ENCODE results near the gene PPP1R9B. TPM values are rescaled to one million over a fixed set of nuclear protein-coding genes. Genes with fewer than 3 reads are reported as not detected.
A peak's percentile ranks its signal among the peaks of the same experiment; 100 is the strongest.

Gene PPP1R9B
- total RNA-seq, 1 donor from 2014 or later = 176 TPM

DNA sequence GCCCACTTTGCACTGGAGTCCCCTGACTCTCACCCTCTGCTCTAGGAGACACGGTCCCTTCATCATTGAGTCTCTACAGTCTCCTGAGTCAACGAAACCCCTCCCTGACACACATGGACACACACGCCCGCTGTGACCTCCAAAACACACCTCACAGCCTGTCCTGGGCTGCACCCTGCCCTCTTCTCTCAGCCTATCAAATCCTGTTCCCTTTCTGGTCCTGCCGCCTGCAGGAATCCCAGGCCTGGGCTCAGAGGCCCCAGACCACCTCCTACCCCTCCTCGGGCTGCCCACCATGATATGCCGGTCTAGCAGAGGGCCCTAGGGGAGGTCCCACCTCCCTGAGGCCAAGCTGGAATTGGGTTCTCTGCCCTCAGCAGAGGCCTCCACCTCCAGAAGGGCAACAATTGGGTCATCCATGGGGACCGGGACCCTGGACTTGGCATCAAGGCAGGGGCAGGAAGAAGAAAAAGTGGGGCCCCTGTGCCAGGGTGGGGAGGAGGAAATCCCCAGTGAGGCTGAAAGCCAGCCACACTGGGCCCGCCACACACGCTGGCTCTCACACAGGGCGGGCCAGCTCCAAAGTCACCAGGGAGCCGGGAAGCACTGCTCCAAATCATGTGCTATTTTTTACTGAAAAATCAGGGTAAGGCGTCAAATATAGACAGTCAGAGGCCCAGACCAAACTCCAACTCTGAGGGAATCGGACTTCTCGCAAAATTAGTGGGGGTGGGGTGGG is 3.4 kb downstream of the PPP1R9B start:
- Mint-ChIP-seq H3K36me3 (ENCODE audit: unreplicated experiment) (peaks cover 32% of the 10 kb centered on the region), H3K27me3 (ENCODE audit: unreplicated experiment) (no peaks in the 10 kb centered on the region), H3K4me3 (ENCODE audit: unreplicated experiment) (peak overlapping the region; percentile 91), H3K9me3 (ENCODE audit: unreplicated experiment) (no peaks in the 10 kb centered on the region), H3K27ac (ENCODE audit: unreplicated experiment) (peak overlapping the region; percentile 79), H3K4me1 (ENCODE audit: unreplicated experiment) (peaks cover 38% of the 10 kb centered on the region)
- TF ChIP-seq, protein P1, sequence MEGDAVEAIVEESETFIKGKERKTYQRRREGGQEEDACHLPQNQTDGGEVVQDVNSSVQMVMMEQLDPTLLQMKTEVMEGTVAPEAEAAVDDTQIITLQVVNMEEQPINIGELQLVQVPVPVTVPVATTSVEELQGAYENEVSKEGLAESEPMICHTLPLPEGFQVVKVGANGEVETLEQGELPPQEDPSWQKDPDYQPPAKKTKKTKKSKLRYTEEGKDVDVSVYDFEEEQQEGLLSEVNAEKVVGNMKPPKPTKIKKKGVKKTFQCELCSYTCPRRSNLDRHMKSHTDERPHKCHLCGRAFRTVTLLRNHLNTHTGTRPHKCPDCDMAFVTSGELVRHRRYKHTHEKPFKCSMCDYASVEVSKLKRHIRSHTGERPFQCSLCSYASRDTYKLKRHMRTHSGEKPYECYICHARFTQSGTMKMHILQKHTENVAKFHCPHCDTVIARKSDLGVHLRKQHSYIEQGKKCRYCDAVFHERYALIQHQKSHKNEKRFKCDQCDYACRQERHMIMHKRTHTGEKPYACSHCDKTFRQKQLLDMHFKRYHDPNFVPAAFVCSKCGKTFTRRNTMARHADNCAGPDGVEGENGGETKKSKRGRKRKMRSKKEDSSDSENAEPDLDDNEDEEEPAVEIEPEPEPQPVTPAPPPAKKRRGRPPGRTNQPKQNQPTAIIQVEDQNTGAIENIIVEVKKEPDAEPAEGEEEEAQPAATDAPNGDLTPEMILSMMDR (IDR thresholded peaks at IDR 0.05) = no peak
- DNase-seq (ENCODE audit: extremely low spot score, unreplicated experiment) = no peak

DNA sequence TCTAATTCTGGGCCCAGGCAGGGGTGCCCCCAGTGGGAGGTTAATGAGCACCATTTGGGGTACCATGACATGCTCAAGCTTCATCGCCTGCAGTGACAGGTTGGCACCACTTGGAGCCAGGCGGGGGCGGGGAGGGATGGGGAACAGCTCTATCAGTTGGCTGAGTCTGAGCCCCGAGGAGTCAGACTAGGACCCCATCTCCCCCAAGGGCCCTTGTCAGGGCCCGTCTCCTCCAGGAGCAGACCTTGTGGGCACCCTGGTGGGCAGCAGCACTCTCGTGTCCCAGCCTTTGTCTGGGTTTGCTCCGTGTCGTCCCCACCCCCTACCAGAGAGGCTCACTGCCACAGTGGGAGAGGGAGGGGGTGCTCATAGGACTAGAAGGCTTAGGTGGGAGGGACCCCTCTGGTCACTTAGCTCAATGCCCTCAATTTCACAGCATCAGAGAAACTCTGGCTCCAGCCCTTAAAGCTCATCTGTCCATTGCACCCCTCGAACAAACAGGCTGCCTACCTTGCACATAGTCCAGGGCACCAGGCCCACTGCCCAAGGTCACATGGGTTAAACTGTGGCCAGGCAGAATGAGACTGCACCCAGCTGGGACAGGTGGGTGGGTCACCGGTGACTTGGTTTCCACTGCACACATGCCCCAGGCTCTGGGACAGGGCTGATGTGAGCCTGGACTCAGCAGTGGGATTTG is 4.1 kb downstream of the PPP1R9B start:
- Mint-ChIP-seq H3K4me3 (ENCODE audit: unreplicated experiment) (peak overlapping the region; percentile 91), H3K36me3 (ENCODE audit: unreplicated experiment) (peaks cover 39% of the 10 kb centered on the region), H3K9me3 (ENCODE audit: unreplicated experiment) (no peaks in the 10 kb centered on the region), H3K4me1 (ENCODE audit: unreplicated experiment) (peaks cover 36% of the 10 kb centered on the region), H3K27me3 (ENCODE audit: unreplicated experiment) (no peaks in the 10 kb centered on the region), H3K27ac (ENCODE audit: unreplicated experiment) (peak overlapping the region; percentile 79)
- TF ChIP-seq, protein P1 (IDR thresholded peaks at IDR 0.05) = no peak
- DNase-seq (ENCODE audit: extremely low spot score, unreplicated experiment) = no peak

DNA sequence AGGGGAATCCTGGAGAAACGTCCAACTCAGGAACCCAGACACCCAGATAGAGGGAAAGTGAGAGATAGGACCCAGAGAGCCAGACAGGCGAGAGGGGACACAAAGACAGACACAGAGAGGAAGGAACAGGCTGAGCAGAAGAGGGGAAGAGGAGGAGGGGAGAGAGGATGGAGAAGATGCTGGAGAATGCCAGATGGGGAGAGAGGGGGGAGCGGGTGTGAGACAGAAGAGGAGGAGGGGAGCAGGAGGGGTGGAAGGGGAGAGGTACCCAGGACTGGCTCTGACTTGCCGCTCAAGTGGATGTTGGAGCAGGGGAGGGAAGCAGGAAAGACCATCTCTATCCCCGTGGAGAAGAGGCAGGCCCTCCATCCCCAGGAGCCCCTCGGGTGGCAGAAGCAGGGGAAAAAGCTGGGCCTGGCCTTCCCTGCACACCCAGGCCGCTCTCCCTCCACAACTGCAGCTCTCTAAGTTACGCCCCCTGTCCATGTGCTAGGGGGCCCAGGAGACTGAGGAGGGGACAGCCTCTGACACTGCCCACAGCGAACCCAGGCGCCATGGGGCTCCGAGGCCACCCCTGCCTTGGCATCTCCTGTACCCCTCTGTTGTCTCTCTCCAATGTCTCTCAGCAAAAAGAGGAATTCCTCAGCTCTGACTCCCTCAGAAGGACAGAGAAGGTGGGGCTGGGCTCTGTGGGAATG is 4.8 kb downstream of the PPP1R9B start:
- Mint-ChIP-seq H3K4me3 (ENCODE audit: unreplicated experiment) (peak overlapping the region; percentile 91), H3K36me3 (ENCODE audit: unreplicated experiment) (peaks cover 44% of the 10 kb centered on the region), H3K9me3 (ENCODE audit: unreplicated experiment) (no peaks in the 10 kb centered on the region), H3K27me3 (ENCODE audit: unreplicated experiment) (no peaks in the 10 kb centered on the region), H3K27ac (ENCODE audit: unreplicated experiment) (peak overlapping the region; percentile 57), H3K4me1 (ENCODE audit: unreplicated experiment) (peaks cover 36% of the 10 kb centered on the region)
- TF ChIP-seq, protein P1 (IDR thresholded peaks at IDR 0.05) = no peak
- no peak for DNase-seq (ENCODE audit: extremely low spot score, unreplicated experiment)

DNA sequence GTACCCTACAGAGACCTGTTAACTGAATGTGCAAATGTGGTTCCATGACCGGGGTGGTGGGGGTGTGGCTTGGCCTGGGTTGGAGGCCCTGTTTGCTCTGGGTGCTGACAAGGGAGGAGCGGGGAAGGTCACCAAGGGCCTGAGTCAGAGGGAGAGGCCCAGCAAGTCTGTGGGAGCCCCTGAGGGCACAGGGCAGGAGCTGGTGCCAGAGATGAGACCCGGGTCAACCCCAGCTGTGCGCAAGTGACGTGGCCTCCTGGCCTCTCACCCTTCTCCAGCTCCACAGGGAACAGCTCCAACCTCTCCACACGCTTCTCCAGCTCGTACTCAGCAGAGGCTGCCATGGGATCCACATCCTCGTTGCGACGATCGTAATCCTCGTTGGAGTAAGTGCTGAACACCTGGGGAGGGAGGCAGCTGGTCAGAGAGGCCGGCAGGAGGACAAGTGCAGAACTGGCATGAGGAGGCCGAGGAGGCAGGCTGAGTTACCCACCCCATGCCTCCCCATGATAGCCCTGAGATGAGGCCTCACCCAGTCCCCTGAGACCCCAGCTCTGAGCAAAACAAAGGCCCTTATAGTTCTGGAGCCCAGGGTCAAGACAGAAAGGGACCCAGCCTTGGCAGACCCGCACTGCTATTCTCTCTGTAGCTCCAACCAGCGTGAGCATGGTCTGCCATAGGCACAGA is 5.5 kb downstream of the PPP1R9B start:
- H3K27me3 Mint-ChIP-seq (ENCODE audit: unreplicated experiment) = no peaks in the 10 kb centered on the region
- H3K4me3 Mint-ChIP-seq (ENCODE audit: unreplicated experiment) = peak overlapping the region; percentile 91
- H3K4me1 Mint-ChIP-seq (ENCODE audit: unreplicated experiment) = peaks cover 38% of the 10 kb centered on the region
- no peak for DNase-seq (ENCODE audit: extremely low spot score, unreplicated experiment)
- peaks cover 51% of the 10 kb centered on the region for H3K36me3 Mint-ChIP-seq (ENCODE audit: unreplicated experiment)
- no peak overlapping the region for H3K27ac Mint-ChIP-seq (ENCODE audit: unreplicated experiment)
- H3K9me3 Mint-ChIP-seq (ENCODE audit: unreplicated experiment) = no peaks in the 10 kb centered on the region
- TF ChIP-seq, protein P1 (IDR thresholded peaks at IDR 0.05) = no peak

Data from osteocyte (in vitro differentiated cells).